GM12878 (cell line): ENCODE results near the gene AQP2.

Experiments used
- ASH2L ChIP-seq: fragments of 300-600, 200-600 bp; sonication (generic); IDR thresholded peaks from 2 replicates; pipeline ENCODE4 v1.6.1; 2017; ENCODE audit warnings: low read depth, mild to moderate bottlenecking, borderline replicate concordance
- CHD4 ChIP-seq: fragments of 200-600 bp; sonication (generic); IDR thresholded peaks from 2 replicates; pipeline ENCODE4 v1.6.1; 2016; ENCODE audit warnings: mild to moderate bottlenecking
- EP300 ChIP-seq, 2 experiments: fragments of 150-350 bp in 1 of 2; IDR thresholded peaks; 2 replicates each; pipeline ENCODE4 v1.6.1; 2011 to 2012; ENCODE audit warnings: low read depth in 2 of 2, low read length in 2 of 2, borderline replicate concordance in 1 of 2, improper control_type of control experiment in 1 of 2, inconsistent platforms in 1 of 2; ENCODE audit not compliant: control insufficient read depth in 1 of 2
- TF ChIP-seq, protein P1 (sequence below), 3 experiments: IDR thresholded peaks in 2 of 3; conservative IDR thresholded peaks in 1 of 3; 2 replicates each; pipeline ENCODE4 v1.5.1; 2011; ENCODE audit warnings: low read depth in 3 of 3, low read length in 3 of 3, mild to moderate bottlenecking in 3 of 3, control low read depth in 2 of 3, moderate library complexity in 2 of 3, inconsistent platforms in 1 of 3, mixed read lengths in 1 of 3; ENCODE audit not compliant: control insufficient read depth in 2 of 3, insufficient read depth in 1 of 3; ENCODE audit errors: extremely low read depth in 1 of 3
- TF ChIP-seq, protein P2 (sequence below): IDR thresholded peaks from 2 replicates; pipeline ENCODE4 v1.6.1; 2012; ENCODE audit warnings: low read depth, low read length, improper control_type of control experiment
- TF ChIP-seq, protein P3 (sequence below): IDR thresholded peaks from 2 replicates; pipeline ENCODE4 v1.6.1; 2012; ENCODE audit warnings: mild to moderate bottlenecking, low read depth, low read length

DNA sequence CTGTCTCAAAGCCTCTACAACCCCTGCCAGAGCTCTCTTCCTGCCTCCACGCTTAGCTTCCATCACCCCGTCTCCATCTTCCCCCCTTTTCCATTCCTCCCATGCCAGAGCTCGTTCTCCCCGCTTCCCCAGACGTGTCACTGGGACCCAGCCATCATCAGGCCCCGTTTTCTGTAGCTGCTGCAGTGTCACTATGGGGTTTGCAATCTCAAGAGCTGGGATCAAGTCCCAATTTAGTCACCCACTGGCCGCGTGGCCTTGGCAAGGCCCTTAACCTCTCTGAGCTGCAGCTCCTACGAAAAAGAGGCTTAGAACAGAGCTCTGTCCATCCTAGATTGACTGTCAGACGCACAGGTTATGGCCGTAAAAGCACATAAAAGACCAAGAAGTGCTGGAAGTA is 45.9 kb upstream of the AQP2 start:
- TF ChIP-seq, protein P1, sequence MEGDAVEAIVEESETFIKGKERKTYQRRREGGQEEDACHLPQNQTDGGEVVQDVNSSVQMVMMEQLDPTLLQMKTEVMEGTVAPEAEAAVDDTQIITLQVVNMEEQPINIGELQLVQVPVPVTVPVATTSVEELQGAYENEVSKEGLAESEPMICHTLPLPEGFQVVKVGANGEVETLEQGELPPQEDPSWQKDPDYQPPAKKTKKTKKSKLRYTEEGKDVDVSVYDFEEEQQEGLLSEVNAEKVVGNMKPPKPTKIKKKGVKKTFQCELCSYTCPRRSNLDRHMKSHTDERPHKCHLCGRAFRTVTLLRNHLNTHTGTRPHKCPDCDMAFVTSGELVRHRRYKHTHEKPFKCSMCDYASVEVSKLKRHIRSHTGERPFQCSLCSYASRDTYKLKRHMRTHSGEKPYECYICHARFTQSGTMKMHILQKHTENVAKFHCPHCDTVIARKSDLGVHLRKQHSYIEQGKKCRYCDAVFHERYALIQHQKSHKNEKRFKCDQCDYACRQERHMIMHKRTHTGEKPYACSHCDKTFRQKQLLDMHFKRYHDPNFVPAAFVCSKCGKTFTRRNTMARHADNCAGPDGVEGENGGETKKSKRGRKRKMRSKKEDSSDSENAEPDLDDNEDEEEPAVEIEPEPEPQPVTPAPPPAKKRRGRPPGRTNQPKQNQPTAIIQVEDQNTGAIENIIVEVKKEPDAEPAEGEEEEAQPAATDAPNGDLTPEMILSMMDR (IDR thresholded peaks at IDR 0.05 in 2 of 3, conservative IDR thresholded peaks at IDR 0.05 in 1 of 3; ENCODE audit: control insufficient read depth in 2 of 3, extremely low read depth in 1 of 3, insufficient read depth in 1 of 3, low read depth in 3 of 3, low read length in 3 of 3) = no peak
- TF ChIP-seq, protein P2, sequence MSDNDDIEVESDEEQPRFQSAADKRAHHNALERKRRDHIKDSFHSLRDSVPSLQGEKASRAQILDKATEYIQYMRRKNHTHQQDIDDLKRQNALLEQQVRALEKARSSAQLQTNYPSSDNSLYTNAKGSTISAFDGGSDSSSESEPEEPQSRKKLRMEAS = no peak
- TF ChIP-seq EP300 (IDR thresholded peaks at IDR 0.05; ENCODE audit: borderline replicate concordance in 1 of 2, control insufficient read depth in 1 of 2, low read depth in 2 of 2, low read length in 2 of 2) (no peak), CHD4 (no peak), ASH2L (no peak)
- TF ChIP-seq, protein P3, sequence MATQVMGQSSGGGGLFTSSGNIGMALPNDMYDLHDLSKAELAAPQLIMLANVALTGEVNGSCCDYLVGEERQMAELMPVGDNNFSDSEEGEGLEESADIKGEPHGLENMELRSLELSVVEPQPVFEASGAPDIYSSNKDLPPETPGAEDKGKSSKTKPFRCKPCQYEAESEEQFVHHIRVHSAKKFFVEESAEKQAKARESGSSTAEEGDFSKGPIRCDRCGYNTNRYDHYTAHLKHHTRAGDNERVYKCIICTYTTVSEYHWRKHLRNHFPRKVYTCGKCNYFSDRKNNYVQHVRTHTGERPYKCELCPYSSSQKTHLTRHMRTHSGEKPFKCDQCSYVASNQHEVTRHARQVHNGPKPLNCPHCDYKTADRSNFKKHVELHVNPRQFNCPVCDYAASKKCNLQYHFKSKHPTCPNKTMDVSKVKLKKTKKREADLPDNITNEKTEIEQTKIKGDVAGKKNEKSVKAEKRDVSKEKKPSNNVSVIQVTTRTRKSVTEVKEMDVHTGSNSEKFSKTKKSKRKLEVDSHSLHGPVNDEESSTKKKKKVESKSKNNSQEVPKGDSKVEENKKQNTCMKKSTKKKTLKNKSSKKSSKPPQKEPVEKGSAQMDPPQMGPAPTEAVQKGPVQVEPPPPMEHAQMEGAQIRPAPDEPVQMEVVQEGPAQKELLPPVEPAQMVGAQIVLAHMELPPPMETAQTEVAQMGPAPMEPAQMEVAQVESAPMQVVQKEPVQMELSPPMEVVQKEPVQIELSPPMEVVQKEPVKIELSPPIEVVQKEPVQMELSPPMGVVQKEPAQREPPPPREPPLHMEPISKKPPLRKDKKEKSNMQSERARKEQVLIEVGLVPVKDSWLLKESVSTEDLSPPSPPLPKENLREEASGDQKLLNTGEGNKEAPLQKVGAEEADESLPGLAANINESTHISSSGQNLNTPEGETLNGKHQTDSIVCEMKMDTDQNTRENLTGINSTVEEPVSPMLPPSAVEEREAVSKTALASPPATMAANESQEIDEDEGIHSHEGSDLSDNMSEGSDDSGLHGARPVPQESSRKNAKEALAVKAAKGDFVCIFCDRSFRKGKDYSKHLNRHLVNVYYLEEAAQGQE = no peak
